Cortex of kidney (tissue), 1 donor: Measurements from ENCODE around the gene PLCH1.
"Not testable (repeated sequence)": the region's sequence is repeated elsewhere in the genome, so short reads cannot be mapped to it uniquely, and the experiment has no call there.

Experiments
- DNase-seq: peaks from one replicate; lab custom pipeline; 2025; lab: John Stamatoyannopoulos, UW

The PLCH1 gene

GRCh38 chr3:155641956-155642355 is 102.9 kb downstream of the PLCH1 start:
- no peak for DNase-seq

GRCh38 chr3:155640098-155640497 is 104.8 kb downstream of the PLCH1 start:
- DNase-seq, result no peak

DNA sequence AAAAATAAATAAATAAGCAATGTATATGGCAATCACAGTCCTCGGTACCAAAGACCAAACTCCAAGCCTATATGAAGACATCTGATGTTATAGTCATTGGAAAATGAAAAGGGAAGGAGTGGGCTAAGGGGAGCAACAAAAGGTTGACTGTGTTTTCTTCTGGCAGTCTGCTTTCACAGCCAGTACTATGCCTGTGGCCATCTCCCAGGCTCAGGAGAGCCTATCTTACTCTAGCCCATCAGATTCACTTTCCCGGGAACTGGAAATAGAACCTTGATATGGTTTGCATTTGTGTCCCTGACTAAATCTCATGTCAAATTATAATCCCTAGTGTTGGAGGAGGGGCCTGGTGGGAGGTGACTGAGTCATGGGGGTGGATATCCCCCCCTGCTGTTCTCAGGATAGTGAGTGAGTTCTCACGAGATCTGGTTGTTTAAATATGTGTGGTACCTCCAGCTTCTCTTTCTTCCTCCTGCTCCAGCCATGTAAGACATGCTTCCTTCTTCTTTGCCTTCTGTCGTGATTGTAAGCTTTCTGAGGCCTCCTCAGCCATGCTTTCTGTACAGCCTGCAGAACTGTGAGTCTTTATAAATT is 105.3 kb downstream of the PLCH1 start:
- no peak for DNase-seq

DNA sequence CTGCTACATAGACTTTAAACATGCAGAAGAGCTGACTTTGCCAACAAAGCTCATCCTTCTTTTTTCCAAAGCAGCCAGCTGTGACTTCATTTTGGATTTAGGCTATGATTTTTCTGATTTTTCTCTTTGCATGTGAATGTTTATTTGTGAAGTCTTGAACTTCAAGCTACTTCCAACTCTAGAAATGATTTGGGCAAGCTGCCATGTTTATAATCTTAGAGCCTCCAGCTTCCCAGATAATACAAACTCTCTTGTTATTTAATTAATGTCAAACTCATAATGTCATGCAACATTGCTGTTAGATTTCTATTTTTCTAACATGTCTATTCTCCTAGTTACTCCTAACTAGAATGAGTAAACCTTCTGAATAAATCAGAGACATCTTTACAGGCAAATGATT is 106.4 kb downstream of the PLCH1 start:
- not testable (repeated sequence) for DNase-seq

GRCh38 chr3:155637567-155637966 is 107.3 kb downstream of the PLCH1 start:
- no peak for DNase-seq

DNA sequence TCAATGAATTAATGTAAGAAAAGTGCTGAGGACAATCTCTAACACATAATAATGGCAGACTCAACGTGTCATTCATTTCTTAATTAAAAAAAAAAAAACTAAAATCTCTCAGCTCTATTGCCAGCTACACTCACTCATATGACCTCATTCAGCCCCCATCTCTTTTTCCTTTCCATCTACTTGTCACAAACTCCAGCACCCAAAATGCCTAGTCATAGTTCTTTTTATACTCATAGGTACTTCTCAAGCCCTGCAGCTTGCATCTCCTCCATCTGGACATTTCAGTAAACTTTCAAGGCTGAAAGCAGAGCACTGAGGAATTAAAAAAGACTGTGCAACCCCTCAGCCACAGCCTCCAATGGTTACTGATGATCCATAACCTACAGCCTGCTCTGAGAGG is 109.8 kb downstream of the PLCH1 start:
- DNase-seq, result no peak

GRCh38 chr3:155634121-155634719 is 110.7 kb downstream of the PLCH1 start:
- DNase-seq, result no peak

- no peak for DNase-seq
Measured at GRCh38 chr3:155631323-155632019, 113.4 kb downstream of the PLCH1 start.

- no peak for DNase-seq
Measured at GRCh38 chr3:155629556-155629955, 115.3 kb downstream of the PLCH1 start.

- DNase-seq, result no peak
Measured at GRCh38 chr3:155629056-155629455, 115.8 kb downstream of the PLCH1 start.

DNA sequence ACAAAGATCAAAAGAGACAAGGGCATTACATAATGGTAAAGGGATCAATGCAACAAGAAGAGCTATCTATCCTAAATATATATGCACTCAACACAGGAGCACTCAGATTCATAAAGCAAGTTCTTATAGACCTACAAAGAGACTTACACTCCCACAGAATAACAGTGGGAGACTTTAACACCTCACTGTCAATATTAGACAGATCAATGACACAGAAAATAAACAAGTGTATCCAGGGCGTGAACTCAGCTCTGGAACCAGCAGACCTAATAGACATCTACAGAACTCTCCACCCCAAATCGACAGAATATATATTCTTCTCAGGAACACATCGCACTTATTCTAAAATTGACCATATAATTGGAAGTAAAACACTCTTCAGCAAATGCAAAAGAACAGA is 122.2 kb downstream of the PLCH1 start:
- DNase-seq, result not testable (repeated sequence)

- not testable (repeated sequence) for DNase-seq
Measured at GRCh38 chr3:155620552-155620951, 124.3 kb downstream of the PLCH1 start.

GRCh38 chr3:155619118-155619915 is 125.6 kb downstream of the PLCH1 start:
- DNase-seq, result no peak

DNA sequence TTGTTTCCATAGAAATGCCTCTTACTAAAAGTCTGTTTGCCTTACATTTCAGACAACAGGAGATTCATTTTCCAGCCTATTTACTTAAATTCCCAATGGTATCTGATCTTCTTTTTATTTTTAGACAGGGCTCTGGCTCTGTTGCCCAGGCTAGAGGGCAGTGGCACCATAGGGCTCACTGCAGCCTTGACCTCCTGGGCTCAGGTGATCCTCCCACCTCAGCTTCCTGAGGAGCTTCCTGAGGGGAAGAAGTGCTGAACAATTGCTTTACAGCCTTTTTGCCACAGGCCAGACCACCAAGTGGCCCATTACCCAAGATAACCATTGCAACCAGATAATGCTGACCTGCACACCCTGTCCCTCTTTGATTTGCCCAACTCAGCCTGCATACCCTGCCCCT is 126.3 kb downstream of the PLCH1 start:
- DNase-seq, result no peak

DNA sequence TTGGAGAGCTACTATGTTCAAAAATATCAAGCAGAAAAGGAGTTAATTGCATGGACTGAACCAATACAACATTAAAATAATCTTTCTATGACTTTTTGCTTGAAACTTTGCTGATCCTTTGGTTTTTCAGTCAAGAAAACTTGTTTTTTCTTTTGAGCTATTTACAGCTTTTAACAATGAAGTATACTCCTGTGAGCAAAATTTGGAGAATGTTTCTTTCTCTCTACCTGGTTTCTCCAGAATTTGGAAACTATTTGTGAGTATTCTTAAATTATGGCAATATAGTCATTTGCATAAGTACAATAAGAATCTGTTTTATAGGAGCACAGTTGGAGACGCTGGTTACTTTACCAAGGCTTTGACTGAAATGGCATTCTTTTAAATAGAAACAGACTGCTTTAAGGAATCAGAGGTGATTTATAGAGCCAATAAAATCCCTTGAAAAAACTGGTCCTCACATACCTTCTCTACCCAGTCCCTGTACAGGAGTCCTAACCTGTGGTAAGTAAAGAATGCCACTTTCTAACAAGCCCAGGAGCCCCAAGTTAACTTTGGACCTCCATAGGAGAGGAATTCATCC is 127.4 kb downstream of the PLCH1 start:
- no peak for DNase-seq

GRCh38 chr3:155615141-155615540 is 129.7 kb downstream of the PLCH1 start:
- not testable (repeated sequence) for DNase-seq

DNA sequence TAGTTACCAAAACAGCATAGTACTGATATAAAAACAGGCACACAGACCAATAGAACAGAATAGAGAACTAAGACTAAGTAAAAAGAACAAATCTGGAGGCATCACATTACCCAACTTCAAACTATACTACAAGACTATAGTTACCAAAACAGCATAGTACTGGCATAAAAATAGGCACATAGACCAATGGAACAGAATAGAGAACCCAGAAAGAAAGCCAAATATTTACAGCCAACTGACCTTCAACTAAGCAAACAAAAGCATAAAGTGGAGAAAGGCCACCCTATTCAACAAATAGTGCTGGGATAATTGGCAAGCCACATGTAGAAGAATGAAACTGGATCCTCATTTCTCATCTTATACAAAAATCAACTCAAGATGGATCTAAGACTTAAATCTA is 130.5 kb downstream of the PLCH1 start:
- DNase-seq, result not testable (repeated sequence)

- DNase-seq, result no peak
Measured at GRCh38 chr3:155611456-155611855, 133.4 kb downstream of the PLCH1 start.

DNA sequence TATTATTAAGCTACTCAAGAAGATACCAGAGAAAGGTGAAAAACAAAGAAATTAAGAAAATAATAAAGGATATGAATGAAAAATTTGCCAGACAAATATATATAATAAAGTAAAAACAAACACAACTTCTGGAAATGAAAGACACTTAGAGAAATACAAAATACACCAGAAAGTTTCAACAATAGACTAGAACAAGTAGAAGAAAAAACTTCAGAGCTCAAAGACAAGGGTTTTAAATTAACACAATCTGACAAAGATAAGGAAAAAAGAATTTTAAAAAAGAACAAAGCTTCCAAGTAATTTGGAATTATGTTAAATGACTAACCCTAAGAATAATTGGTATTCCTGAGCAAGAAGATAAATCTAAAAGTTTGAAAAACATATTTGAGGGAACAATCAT is 135.3 kb downstream of the PLCH1 start:
- DNase-seq, result no peak

DNA sequence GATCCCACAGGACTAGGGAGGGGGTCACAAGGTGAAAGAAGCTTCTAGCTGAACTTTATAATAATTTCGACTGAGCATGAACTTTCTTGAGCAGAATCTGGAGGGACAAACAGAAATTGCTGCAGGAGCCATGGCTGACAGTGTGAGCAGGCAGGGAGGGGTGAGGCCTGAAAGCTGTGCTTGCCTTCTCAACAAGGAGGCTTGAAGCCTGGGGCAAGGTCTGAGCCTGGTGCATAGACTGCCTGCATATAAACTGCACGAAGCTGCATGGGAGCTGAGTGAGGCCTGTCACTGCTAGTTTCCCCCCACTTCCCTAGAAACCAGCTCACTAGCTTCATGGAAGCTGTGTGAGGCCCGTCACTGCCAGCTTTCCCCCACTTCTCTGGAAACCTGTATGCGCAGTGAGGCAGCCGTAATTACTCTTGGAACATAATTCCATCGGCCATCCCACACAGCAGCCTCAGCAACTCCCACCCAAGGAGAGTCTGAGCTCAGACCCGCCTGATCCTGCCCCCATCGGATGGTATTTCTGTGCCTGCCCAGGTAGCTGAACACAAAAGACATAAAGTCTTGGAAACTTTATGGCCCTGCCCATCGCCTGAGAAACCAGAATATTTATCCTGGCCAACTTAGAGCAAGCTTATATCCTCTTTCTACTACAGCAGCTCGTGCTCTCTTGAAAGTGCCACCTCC is 136.5 kb downstream of the PLCH1 start:
- no peak for DNase-seq

GRCh38 chr3:155607761-155608160 is 137.1 kb downstream of the PLCH1 start:
- DNase-seq, result no peak

- no peak for DNase-seq
Measured at GRCh38 chr3:155605571-155605970, 139.3 kb downstream of the PLCH1 start.
